GM21825 (cell line): ENCODE data around the gene DMRTC2.

Experiments used
- ATAC-seq: cut with Tn5 transposase; IDR thresholded peaks from one replicate; pipeline ENCODE4 v1.9.1; 2021; ENCODE audit warnings: mild to moderate bottlenecking, moderate library complexity; ENCODE audit not compliant: unreplicated experiment

The DMRTC2 gene

GRCh38 chr19:41887711-41888382, 43.0 kb downstream of the DMRTC2 start:
- no peak for ATAC-seq

- no peak for ATAC-seq
Observed at GRCh38 chr19:41888926-41889325, 44.1 kb downstream of the DMRTC2 start.

- ATAC-seq = no peak
Observed at GRCh38 chr19:41889896-41890295, 45.1 kb downstream of the DMRTC2 start.

GRCh38 chr19:41890936-41891335, 46.1 kb downstream of the DMRTC2 start:
- ATAC-seq = no peak

- ATAC-seq = no peak
Observed at GRCh38 chr19:41892173-41892902, 47.5 kb downstream of the DMRTC2 start.

- ATAC-seq = no peak
Observed at GRCh38 chr19:41893899-41894298, 49.1 kb downstream of the DMRTC2 start.

- no peak for ATAC-seq
Observed at GRCh38 chr19:41894350-41894749, 49.5 kb downstream of the DMRTC2 start.

GRCh38 chr19:41895745-41896580, 51.1 kb downstream of the DMRTC2 start:
- ATAC-seq = no peak

- no peak for ATAC-seq
Observed at GRCh38 chr19:41896581-41896942, 51.7 kb downstream of the DMRTC2 start.

GRCh38 chr19:41897181-41897580, 52.3 kb downstream of the DMRTC2 start:
- no peak for ATAC-seq

GRCh38 chr19:41897820-41898219, 53.0 kb downstream of the DMRTC2 start:
- no peak for ATAC-seq

GRCh38 chr19:41898235-41898634, 53.4 kb downstream of the DMRTC2 start:
- no peak for ATAC-seq
